K562 (cell line): ENCODE measurements around the gene SORCS1. TPM values are rescaled to one million over a fixed set of nuclear protein-coding genes. Genes with fewer than 3 reads are reported as not detected.
A peak's percentile ranks its signal among the peaks of the same experiment; 100 is the strongest.

ENCODE experiments used
- DMBX1 ChIP-seq: fragments of 250-450 bp; sonication (Bioruptor Pico); IDR thresholded peaks from 2 replicates; pipeline ENCODE4 v1.8.0; 2022; ENCODE audit warnings: inconsistent platforms, mild to moderate bottlenecking, moderate library complexity, borderline replicate concordance
- ELK1 ChIP-seq: sonication (generic); formaldehyde crosslinking; IDR thresholded peaks from 2 replicates; pipeline ENCODE4 v1.8.1; 2022; ENCODE audit warnings: missing genetic modification reagents
- FUS ChIP-seq: fragments of 200-400 bp; formaldehyde crosslinking; optimal IDR thresholded peaks from 2 replicates; pipeline ENCODE3; 2017; ENCODE audit warnings: low read depth, low read length
- GATAD2A ChIP-seq: fragments of 450-650 bp; IDR thresholded peaks from 2 replicates; pipeline ENCODE4 v1.6.1; 2017
- HMBOX1 ChIP-seq: sonication (generic); IDR thresholded peaks from 2 replicates; pipeline ENCODE4 v1.6.1; 2016
- KLF16 ChIP-seq: IDR thresholded peaks from 2 replicates; pipeline ENCODE4 v1.6.1; 2016; ENCODE audit warnings: antibody characterized with exemption
- NELFE ChIP-seq: IDR thresholded peaks from 2 replicates; pipeline ENCODE4 v1.6.1; 2011; ENCODE audit warnings: mild to moderate bottlenecking; ENCODE audit not compliant: insufficient read depth, insufficient read length
- PBX2 ChIP-seq, 2 experiments: IDR thresholded peaks in 1 of 2; conservative IDR thresholded peaks in 1 of 2; 2 replicates each; pipeline ENCODE4 v1.6.1; 2016; ENCODE audit warnings: low read depth in 2 of 2, mild to moderate bottlenecking in 1 of 2, missing compliant biosample characterization in 1 of 2, missing genetic modification characterization in 1 of 2, moderate library complexity in 1 of 2
- SRSF1 ChIP-seq: fragments of 200-400 bp; formaldehyde crosslinking; IDR thresholded peaks from 2 replicates; pipeline ENCODE4 v1.6.1; 2017; ENCODE audit warnings: mild to moderate bottlenecking, low read depth, low read length, moderate library complexity
- TAF1 ChIP-seq: IDR thresholded peaks from 2 replicates; pipeline ENCODE4 v1.6.1; 2011; ENCODE audit warnings: mild to moderate bottlenecking, low read length, moderate library complexity; ENCODE audit not compliant: insufficient read depth, control insufficient read depth, severe bottlenecking; ENCODE audit errors: extremely low read depth
- TCF15 ChIP-seq: fragments of 250-450 bp; sonication (Bioruptor Pico); IDR thresholded peaks from 2 replicates; pipeline ENCODE4 v1.8.0; 2022; ENCODE audit warnings: moderate library complexity, mild to moderate bottlenecking, inconsistent platforms
- THAP12 ChIP-seq: fragments of 250-450 bp; sonication (Bioruptor Pico); IDR thresholded peaks from 2 replicates; pipeline ENCODE4 v1.9.0; 2021; ENCODE audit warnings: mild to moderate bottlenecking, inconsistent platforms
- ZBTB8A ChIP-seq: fragments of 450-650 bp; IDR thresholded peaks from 2 replicates; pipeline ENCODE4 v1.6.1; 2018; ENCODE audit warnings: mild to moderate bottlenecking, moderate library complexity; ENCODE audit not compliant: partially characterized antibody
- ZNF263 ChIP-seq: sonication (generic); formaldehyde crosslinking; IDR thresholded peaks from 2 replicates; pipeline ENCODE4 v1.8.0; 2022; ENCODE audit warnings: mild to moderate bottlenecking, missing genetic modification reagents, borderline replicate concordance
- ZNF586 ChIP-seq: fragments of 450-650 bp; formaldehyde crosslinking; conservative IDR thresholded peaks from 2 replicates; pipeline ENCODE4 v1.4.0; 2020; ENCODE audit warnings: mild to moderate bottlenecking, moderate library complexity
- ZNF655 ChIP-seq: fragments of 250-450 bp; sonication (Bioruptor Pico); IDR thresholded peaks from 2 replicates; pipeline ENCODE4 v1.5.0; 2021
- ZSCAN29 ChIP-seq: fragments of 450-650 bp; IDR thresholded peaks from 2 replicates; pipeline ENCODE4 v1.6.1; 2017
- polyA plus RNA-seq, 8 experiments: library from polyadenylated mRNA; depleted of rRNA in 4 of 8; stranded (reverse) in 5 of 8; unstranded in 3 of 8; fragments of >200 nt; fragmentation: Nextera tagmentation in 2 of 8; fragmentation: Illumina TruSeq in 1 of 8; extraction: Ambion mirVana in 2 of 8; extraction: Trizol in 1 of 8; gene quantifications; 2 replicates each; pipeline versions ENCODE4 v1.2.1 to v1.2.3, GENCODE V29; 2011 to 2014; ENCODE audit warnings: inconsistent platforms in 1 of 8, missing spikeins in 1 of 8
- total RNA-seq, 7 experiments: library from RNA; depleted of rRNA in 6 of 7; stranded (reverse); fragments of >200 nt in 6 of 7; fragmentation: Illumina TruSeq in 2 of 7; extraction: Trizol in 2 of 7; gene quantifications; 2 replicates each; pipeline versions ENCODE4 v1.2.1 to v1.2.3, GENCODE V29; 2011 to 2021; ENCODE audit warnings: low replicate concordance in 1 of 7

Gene SORCS1
- total and polyA plus RNA-seq, 9 of the 15 experiments (the other 6 are each of a cell fraction or from before 2014, with no cell fraction given), result 1.5 to 3.9 (median 2.7) TPM

GRCh38 chr10:107025676-107026075, 138.8 kb downstream of the SORCS1 start (continued):
- TF ChIP-seq FUS (no peak), ZNF263 (CRISPR knock-in tag) (peak; percentile 53; the same call in 1 of the 2 replicates), HMBOX1 (no peak), ZSCAN29 (no peak), SRSF1 (no peak), TCF15 (no peak), ZBTB8A (no peak), KLF16 (peak; percentile 74), ZNF655 (CRISPR knock-in tag) (no peak), DMBX1 (CRISPR knock-in tag) (peak; percentile 18; the same call in 1 of the 2 replicates), GATAD2A (no peak), THAP12 (CRISPR knock-in tag) (no peak), ZNF586 (no peak), ELK1 (CRISPR knock-in tag) (no peak), NELFE (no peak), TAF1 (no peak), PBX2 (CRISPR knock-in tag; IDR thresholded peaks at IDR 0.05; ENCODE audit: low read depth) (no peak), PBX2 (tag; conservative IDR thresholded peaks at IDR 0.05; ENCODE audit: low read depth) (no peak)
